Neural crest cell (in vitro differentiated cells): ENCODE results near the gene RGMA. TPM values are rescaled to one million over a fixed set of nuclear protein-coding genes. Genes with fewer than 3 reads are reported as not detected.

ENCODE experiments used
- DNase-seq: peaks from one replicate; pipeline ENCODE4 v3.0.0; 2021; ENCODE audit warnings: low read depth, mixed read lengths, low spot score
- H3K27ac Mint-ChIP-seq: one replicate; pipeline ENCODE4 v1.8.0; 2021; ENCODE audit warnings: mild to moderate bottlenecking, mixed read lengths; ENCODE audit not compliant: unreplicated experiment
- H3K27me3 Mint-ChIP-seq: 2 replicates; pipeline ENCODE4 v1.8.0; 2021; ENCODE audit warnings: low read depth, mild to moderate bottlenecking, mixed read lengths
- H3K36me3 Mint-ChIP-seq: 2 replicates; pipeline ENCODE4 v1.8.0; 2021; ENCODE audit warnings: low read depth, mild to moderate bottlenecking, mixed read lengths
- H3K4me1 Mint-ChIP-seq: 2 replicates; pipeline ENCODE4 v1.8.0; 2021; ENCODE audit warnings: mixed read lengths
- H3K4me3 Mint-ChIP-seq: one replicate; pipeline ENCODE4 v1.8.0; 2021; ENCODE audit warnings: mild to moderate bottlenecking, mixed read lengths
- H3K9me3 Mint-ChIP-seq: 2 replicates; pipeline ENCODE4 v1.8.0; 2021; ENCODE audit warnings: mixed read lengths
- total RNA-seq: library from RNA; stranded (reverse); gene quantifications from 2 replicates; pipeline ENCODE4 v1.2.1, GENCODE V29; 2021
- TF ChIP-seq, protein P1 (sequence below): fragments of 200-600 bp; sonication (generic); conservative IDR thresholded peaks from 2 replicates; pipeline ENCODE4 v1.5.0; 2021; ENCODE audit warnings: antibody characterized with exemption, mild to moderate bottlenecking

Gene RGMA
- total RNA-seq, 1 donor from 2014 or later, result 205 TPM

DNA sequence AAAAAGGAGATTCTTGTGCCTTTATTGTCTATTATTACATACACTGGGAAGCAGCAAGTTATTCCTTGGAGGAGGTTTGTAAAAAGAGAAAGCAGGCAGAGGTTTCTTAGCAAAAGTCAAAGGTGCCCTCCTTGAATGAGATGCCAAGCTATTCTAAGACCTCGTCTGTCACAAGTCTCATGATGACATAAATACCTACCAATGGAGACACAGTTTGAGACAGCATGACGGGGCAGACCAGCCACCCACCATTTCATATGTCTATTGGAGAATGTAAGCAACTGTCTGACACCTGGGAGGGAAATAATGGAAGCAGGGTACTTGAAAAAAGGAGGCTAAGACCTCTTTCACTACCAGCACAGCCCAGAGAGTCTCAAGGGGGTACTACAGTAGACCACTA, 2.2 kb downstream of the RGMA start:
- Mint-ChIP-seq H3K4me1 (peaks cover 62% of the 10 kb centered on the region), H3K9me3 (no peaks in the 10 kb centered on the region), H3K36me3 (peaks cover 23% of the 10 kb centered on the region), H3K27me3 (peaks cover 50% of the 10 kb centered on the region), H3K27ac (peak overlapping the region; percentile 85), H3K4me3 (peak overlapping the region; percentile 99)
- no peak for DNase-seq
- TF ChIP-seq, protein P1, sequence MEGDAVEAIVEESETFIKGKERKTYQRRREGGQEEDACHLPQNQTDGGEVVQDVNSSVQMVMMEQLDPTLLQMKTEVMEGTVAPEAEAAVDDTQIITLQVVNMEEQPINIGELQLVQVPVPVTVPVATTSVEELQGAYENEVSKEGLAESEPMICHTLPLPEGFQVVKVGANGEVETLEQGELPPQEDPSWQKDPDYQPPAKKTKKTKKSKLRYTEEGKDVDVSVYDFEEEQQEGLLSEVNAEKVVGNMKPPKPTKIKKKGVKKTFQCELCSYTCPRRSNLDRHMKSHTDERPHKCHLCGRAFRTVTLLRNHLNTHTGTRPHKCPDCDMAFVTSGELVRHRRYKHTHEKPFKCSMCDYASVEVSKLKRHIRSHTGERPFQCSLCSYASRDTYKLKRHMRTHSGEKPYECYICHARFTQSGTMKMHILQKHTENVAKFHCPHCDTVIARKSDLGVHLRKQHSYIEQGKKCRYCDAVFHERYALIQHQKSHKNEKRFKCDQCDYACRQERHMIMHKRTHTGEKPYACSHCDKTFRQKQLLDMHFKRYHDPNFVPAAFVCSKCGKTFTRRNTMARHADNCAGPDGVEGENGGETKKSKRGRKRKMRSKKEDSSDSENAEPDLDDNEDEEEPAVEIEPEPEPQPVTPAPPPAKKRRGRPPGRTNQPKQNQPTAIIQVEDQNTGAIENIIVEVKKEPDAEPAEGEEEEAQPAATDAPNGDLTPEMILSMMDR, result no peak

DNA sequence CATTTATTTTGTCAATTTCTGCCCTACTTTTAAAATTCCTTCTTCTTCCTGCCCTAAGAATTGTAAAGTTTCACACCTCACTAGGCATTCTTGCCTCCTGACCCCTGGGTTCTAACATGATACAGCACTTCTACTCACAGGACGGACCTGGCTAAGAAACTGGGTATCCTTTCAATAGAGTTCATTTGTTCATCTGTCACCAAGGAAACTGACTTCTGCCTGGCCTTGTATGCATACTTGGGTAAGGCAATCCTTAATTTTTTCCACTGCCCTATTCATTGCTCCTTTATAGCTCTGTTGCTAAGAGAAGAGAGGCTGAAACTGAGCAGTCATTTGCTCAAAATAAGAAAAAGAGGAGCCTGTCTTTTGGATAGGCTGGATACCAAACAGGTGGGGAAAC, 3.3 kb downstream of the RGMA start:
- H3K36me3 Mint-ChIP-seq, result peaks cover 23% of the 10 kb centered on the region
- peaks cover 71% of the 10 kb centered on the region for H3K4me1 Mint-ChIP-seq
- no peaks in the 10 kb centered on the region for H3K9me3 Mint-ChIP-seq
- peaks cover 43% of the 10 kb centered on the region for H3K27me3 Mint-ChIP-seq
- no peak overlapping the region for H3K27ac Mint-ChIP-seq
- H3K4me3 Mint-ChIP-seq, result peak overlapping the region; percentile 99
- DNase-seq, result no peak
- TF ChIP-seq, protein P1, result no peak

DNA sequence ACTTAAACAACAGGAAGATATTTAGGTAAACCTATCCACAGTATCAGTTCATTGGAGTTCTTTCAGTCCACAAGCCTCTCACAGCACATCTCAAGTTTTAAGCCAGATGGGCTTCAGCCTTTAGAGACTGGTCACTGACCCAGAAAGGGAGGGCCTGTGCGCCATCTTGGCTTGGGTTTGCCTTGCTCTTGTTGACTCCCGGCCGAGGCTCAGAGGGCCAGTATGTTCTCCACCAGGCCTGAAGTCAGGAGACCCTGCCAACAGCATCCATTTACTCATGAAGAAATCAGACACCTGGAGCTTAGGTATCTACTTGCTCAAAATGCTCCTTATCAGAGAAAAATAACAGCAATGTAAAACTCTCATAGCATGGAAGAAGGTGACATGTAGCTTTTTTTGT, 6.2 kb downstream of the RGMA start:
- Mint-ChIP-seq H3K36me3 (peaks cover 22% of the 10 kb centered on the region), H3K27me3 (peaks cover 23% of the 10 kb centered on the region), H3K27ac (no peak overlapping the region), H3K9me3 (no peaks in the 10 kb centered on the region), H3K4me3 (peak overlapping the region; percentile 99), H3K4me1 (peaks cover 76% of the 10 kb centered on the region)
- DNase-seq, result no peak
- TF ChIP-seq, protein P1, result no peak

DNA sequence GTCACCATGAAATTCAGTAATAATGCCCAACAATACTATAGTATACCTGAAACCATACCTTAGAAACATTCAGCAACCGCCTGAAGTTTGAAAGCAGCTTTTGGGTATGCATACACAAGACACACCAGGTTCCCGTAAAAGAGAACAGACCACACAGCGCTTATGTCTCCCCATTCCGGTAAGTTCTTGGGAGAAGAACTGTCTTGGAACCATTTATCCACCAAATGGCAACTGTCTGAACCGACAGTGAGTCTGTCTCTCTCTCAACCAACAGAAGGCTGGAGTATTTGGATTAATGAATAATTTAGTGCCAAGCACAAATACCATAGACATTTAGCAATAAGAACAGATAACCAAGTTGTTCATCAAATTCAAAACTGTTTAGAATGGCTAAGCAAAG, 7.6 kb downstream of the RGMA start:
- H3K27me3 Mint-ChIP-seq, result peaks cover 12% of the 10 kb centered on the region
- peaks cover 78% of the 10 kb centered on the region for H3K4me1 Mint-ChIP-seq
- no peak overlapping the region for H3K27ac Mint-ChIP-seq
- no peak for DNase-seq
- peaks cover 17% of the 10 kb centered on the region for H3K36me3 Mint-ChIP-seq
- TF ChIP-seq, protein P1, result no peak
- H3K4me3 Mint-ChIP-seq, result peak overlapping the region; percentile 99
- H3K9me3 Mint-ChIP-seq, result no peaks in the 10 kb centered on the region

DNA sequence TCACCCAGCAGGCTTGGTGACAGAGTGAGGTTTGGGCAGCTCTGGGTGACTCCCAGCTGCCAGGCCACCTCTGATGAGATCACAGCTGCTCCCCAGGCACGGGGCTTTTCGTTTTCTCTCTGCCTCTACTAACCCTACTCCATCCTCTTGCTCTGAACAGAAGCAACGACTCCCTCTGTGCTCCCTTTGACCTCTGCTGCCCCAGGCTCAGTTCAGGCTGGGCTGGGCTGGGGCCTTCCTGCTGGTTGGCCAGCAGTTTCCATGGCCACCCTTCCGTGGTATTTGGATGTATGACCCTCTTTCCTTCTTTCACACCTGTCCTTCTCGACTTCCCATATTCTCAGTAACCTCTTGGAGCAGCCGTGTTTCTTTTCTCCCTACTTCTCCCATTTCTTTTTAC, 8.6 kb downstream of the RGMA start:
- Mint-ChIP-seq H3K9me3 (no peaks in the 10 kb centered on the region), H3K27me3 (peaks cover 7% of the 10 kb centered on the region)

More for the DNA sequence above, 8.6 kb downstream of the RGMA start:
- Mint-ChIP-seq H3K36me3 (peaks cover 15% of the 10 kb centered on the region), H3K27ac (no peak overlapping the region), H3K4me3 (peak overlapping the region; percentile 99), H3K4me1 (peaks cover 79% of the 10 kb centered on the region)
- DNase-seq, result no peak
- TF ChIP-seq, protein P1, result no peak
